HUES64 (cell line): Measurements from ENCODE around the gene B3GNT9.

Experiments
- H3K27ac ChIP-seq: 2 replicates; pipeline ENCODE4 v1.7.0; 2013; ENCODE audit warnings: low read depth, low read length, inconsistent platforms
- H3K27me3 ChIP-seq: 2 replicates; pipeline ENCODE4 v1.6.1; 2013; ENCODE audit warnings: mild to moderate bottlenecking, low read length; ENCODE audit not compliant: insufficient read depth
- H3K36me3 ChIP-seq: 2 replicates; pipeline ENCODE4 v1.6.1; 2013; ENCODE audit warnings: mild to moderate bottlenecking, low read length; ENCODE audit not compliant: insufficient read depth
- H3K4me1 ChIP-seq: 2 replicates; pipeline ENCODE4 v1.6.1; 2013; ENCODE audit warnings: mild to moderate bottlenecking, low read length, moderate library complexity; ENCODE audit not compliant: insufficient read depth
- H3K4me3 ChIP-seq: 2 replicates; pipeline ENCODE4 v1.5.1; 2013; ENCODE audit warnings: mild to moderate bottlenecking, low read length, moderate library complexity
- H3K9ac ChIP-seq: 2 replicates; pipeline ENCODE4 v1.6.1; 2013; ENCODE audit warnings: mild to moderate bottlenecking, low read depth, low read length
- H3K9me3 ChIP-seq: 2 replicates; pipeline ENCODE4 v1.6.1; 2013; ENCODE audit warnings: low read depth, low read length; ENCODE audit not compliant: insufficient read depth
- WGBS: fragments of 150-250, 120-280 bp; methylation state at CpG from one replicate; pipeline ENCODE4 v1.1.7; 2013; ENCODE audit warnings: missing lambda C conversion rate; 5-methylcytosine and 5-hydroxymethylcytosine counted together

Gene B3GNT9

GRCh38 chr16:67191995-67192681 is 41.3 kb upstream of the B3GNT9 start, which contains the start of gene E2F4:
Gene E2F4 (plus strand): TSS chr16:67192155. CDS start chr16:67192228, 73 bp downstream.
- Histone ChIP-seq H3K4me1 (peaks cover 7% of the 10 kb centered on the region; the same call in 1 of the 2 replicates), H3K27ac (peak within 1 kb of the TSS; percentile 48; the same call in 1 of the 2 replicates), H3K9ac (peak within 1 kb of the TSS; percentile 91), H3K27me3 (no peaks in the 10 kb centered on the region), H3K36me3 (peaks cover 41% of the 10 kb centered on the region), H3K4me3 (peak within 1 kb of the TSS; percentile 99), H3K9me3 (no peaks in the 10 kb centered on the region)
- WGBS: under 1% methylated on average over 54 of the region's 54 CpGs

DNA sequence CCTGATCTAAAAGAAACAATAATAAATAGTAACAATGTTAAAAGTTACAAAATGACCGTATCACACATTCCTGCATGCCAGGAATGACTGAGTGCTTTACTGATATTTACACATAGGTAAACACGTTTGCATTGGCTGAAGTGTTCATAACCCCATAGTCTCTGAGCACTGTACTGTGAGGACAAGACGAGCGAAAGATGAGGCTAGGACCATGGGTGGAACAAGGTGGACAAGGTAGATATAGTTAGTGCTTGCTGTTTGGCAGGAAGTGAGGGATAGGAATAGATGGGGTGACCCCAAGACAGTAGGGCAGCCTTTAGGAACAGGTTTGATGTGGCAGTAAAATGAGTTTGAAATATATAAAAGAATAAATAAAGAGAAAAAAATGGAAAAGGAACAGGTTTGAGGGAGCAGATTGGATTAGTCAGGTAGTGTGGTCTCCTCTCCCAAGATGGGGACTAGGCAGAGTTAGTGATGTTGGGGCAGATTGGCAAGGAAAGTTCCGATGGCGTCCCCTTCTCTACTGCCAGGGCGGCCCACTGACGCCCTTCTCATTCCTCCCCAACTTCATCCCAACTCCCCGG is 40.7 kb upstream of the B3GNT9 start:
- Histone ChIP-seq H3K27me3 (peaks cover 3% of the 10 kb centered on the region), H3K4me1 (peaks cover 11% of the 10 kb centered on the region; the same call in 1 of the 2 replicates), H3K9me3 (no peaks in the 10 kb centered on the region), H3K4me3 (peak overlapping the region; percentile 99), H3K36me3 (peaks cover 34% of the 10 kb centered on the region), H3K27ac (no peak overlapping the region), H3K9ac (no peak overlapping the region)
- WGBS: 40% methylated on average over 9 of the region's 9 CpGs

GRCh38 chr16:67190448-67191399 is 39.9 kb upstream of the B3GNT9 start:
- 91% methylated on average over 13 of the region's 13 CpGs for WGBS
- no peaks in the 10 kb centered on the region for H3K9me3 ChIP-seq
- no peak overlapping the region for H3K9ac ChIP-seq
- peaks cover 27% of the 10 kb centered on the region for H3K36me3 ChIP-seq
- peaks cover 11% of the 10 kb centered on the region; the same call in 1 of the 2 replicates for H3K4me1 ChIP-seq
- peaks cover 11% of the 10 kb centered on the region for H3K27me3 ChIP-seq
- no peak overlapping the region for H3K27ac ChIP-seq
- no peak overlapping the region for H3K4me3 ChIP-seq

DNA sequence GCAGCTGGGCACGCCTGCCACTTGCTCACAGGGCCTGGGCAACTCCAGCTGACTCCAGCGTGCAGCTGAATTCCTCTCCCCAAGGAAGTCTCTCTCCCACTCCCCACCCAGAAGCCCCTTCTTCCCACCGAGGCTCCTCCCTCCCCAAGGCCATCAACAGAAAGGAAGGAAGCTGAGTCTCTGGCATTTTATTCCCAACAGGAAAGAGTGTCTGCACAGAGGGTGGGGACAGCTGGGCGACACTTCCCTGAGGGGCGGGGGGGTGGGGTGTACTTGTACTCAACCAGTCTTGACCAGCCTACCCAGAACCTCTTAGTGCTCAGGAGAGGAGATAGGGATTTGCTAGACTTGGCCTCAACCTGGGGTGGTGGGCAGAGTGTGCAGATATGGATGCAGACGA is 39.2 kb upstream of the B3GNT9 start, which contains the start of gene EXOC3L1:
EXOC3L1 (minus strand) TSS at position 96 of the 400 bp plus-strand sequence. CDS start 460 bp downstream, outside the sequence.
- no peaks in the 10 kb centered on the region for H3K9me3 ChIP-seq
- H3K36me3 ChIP-seq: peaks cover 20% of the 10 kb centered on the region
- no peak within 1 kb of the TSS for H3K27ac ChIP-seq
- no peak within 1 kb of the TSS for H3K9ac ChIP-seq
- H3K4me3 ChIP-seq: no peak within 1 kb of the TSS
- H3K27me3 ChIP-seq: peaks cover 18% of the 10 kb centered on the region
- H3K4me1 ChIP-seq: peaks cover 11% of the 10 kb centered on the region; the same call in 1 of the 2 replicates
- WGBS: 60% methylated on average over 6 of the region's 6 CpGs

DNA sequence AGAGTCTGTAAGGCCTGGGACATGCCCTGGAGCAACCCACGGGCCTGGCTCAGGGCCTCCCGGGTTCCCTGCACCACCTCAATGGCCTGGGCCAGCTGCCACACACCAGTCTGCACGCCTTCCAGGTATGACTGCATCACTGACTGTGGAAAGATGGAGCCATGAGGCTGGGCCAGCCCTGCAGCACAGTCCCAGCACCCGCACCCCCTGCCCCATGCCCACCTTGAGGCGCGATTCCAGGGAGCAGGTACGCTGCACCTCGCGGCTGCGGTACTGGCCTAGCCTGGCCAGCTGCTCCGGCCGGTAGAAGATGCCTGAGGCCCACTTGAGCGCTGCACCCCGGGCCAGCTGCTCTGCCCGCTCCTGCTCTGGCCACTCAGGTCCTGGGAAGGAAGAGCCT is 38.0 kb upstream of the B3GNT9 start:
- Histone ChIP-seq H3K9ac (no peak overlapping the region), H3K36me3 (peaks cover 7% of the 10 kb centered on the region), H3K27me3 (peaks cover 29% of the 10 kb centered on the region), H3K4me1 (peaks cover 11% of the 10 kb centered on the region; the same call in 1 of the 2 replicates), H3K27ac (no peak overlapping the region), H3K9me3 (no peaks in the 10 kb centered on the region), H3K4me3 (no peak overlapping the region)
- 91% methylated on average over 15 of the region's 15 CpGs for WGBS

DNA sequence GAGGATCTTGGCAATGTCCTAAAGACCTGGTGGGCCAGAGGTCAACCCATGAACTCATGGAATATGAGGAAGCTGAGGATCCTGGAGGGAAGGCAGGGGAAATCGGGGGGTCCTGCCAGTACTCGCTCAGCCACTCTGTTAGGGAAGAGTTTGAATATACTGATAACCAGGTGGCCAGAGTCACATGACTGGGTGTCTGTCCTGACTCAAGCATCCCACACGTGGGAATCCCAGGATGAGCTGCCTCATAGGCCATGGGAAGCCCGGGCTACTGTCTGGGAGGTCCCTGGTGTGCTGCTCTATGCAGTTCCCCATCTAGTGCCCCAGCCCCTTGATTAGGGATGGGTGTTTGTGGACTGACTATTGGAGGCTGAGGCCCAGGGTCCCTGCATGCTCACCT is 37.5 kb upstream of the B3GNT9 start:
- WGBS: 91% methylated on average over 4 of the region's 4 CpGs
- Histone ChIP-seq H3K27ac (no peak overlapping the region), H3K9ac (no peak overlapping the region), H3K36me3 (peaks cover 3% of the 10 kb centered on the region; the same call in 1 of the 2 replicates), H3K4me1 (peaks cover 9% of the 10 kb centered on the region; the same call in 1 of the 2 replicates), H3K27me3 (peaks cover 29% of the 10 kb centered on the region), H3K9me3 (no peaks in the 10 kb centered on the region), H3K4me3 (no peak overlapping the region)

DNA sequence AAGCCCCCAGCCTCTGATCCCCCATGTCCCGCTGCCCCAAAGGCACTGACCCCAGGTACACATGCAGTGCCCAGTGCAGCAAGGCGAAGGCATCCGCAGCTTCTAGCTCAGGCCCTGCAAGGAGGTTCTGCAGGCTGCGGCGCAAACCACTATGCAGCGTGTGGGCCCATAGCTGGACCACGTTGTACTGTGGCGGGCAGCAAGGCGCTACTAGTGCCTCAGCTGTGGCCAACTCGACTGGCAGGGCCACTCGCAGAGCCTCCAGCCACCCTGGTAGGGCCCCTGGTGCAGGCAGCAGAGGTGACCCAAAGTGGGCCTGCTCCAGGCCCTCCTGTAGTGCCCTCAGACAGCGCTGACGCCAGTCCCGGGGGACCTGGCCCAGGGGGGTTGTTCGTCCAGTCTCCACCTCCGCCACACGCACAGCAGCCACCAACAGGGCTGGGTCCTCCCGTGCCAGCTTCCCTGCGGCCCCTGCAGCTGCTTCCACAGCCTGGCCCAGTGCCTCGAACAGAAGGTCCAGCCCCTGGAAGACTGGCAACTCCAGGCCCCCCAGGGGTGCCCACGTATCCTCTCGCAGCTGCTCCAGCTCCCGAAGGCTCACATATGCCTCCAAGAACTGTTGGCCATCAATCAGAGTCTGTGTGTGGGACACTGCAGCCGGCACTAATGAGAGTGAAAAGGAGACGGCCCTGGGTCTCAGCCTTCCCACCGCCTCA is 36.5 kb upstream of the B3GNT9 start:
- no peak overlapping the region for H3K27ac ChIP-seq
- no peaks in the 10 kb centered on the region for H3K9me3 ChIP-seq
- WGBS: 93% methylated on average over 26 of the region's 26 CpGs
- peaks cover 4% of the 10 kb centered on the region; the same call in 1 of the 2 replicates for H3K4me1 ChIP-seq
- no peak overlapping the region for H3K9ac ChIP-seq
- no peaks in the 10 kb centered on the region for H3K36me3 ChIP-seq
- H3K4me3 ChIP-seq: no peak overlapping the region
- peaks cover 29% of the 10 kb centered on the region for H3K27me3 ChIP-seq

GRCh38 chr16:67186550-67186950 is 35.8 kb upstream of the B3GNT9 start:
- Histone ChIP-seq H3K9me3 (no peaks in the 10 kb centered on the region), H3K27ac (no peak overlapping the region), H3K4me1 (peaks cover 4% of the 10 kb centered on the region; the same call in 1 of the 2 replicates), H3K36me3 (no peaks in the 10 kb centered on the region), H3K27me3 (peaks cover 29% of the 10 kb centered on the region), H3K9ac (no peak overlapping the region), H3K4me3 (no peak overlapping the region)
- WGBS: 60% methylated on average over 5 of the region's 5 CpGs

GRCh38 chr16:67185651-67186134 is 34.9 kb upstream of the B3GNT9 start:
- no peaks in the 10 kb centered on the region for H3K9me3 ChIP-seq
- no peak overlapping the region for H3K27ac ChIP-seq
- H3K4me3 ChIP-seq: no peak overlapping the region
- no peak overlapping the region for H3K9ac ChIP-seq
- 14% methylated on average over 11 of the region's 12 CpGs for WGBS
- H3K27me3 ChIP-seq: peaks cover 29% of the 10 kb centered on the region
- peaks cover 4% of the 10 kb centered on the region; the same call in 1 of the 2 replicates for H3K4me1 ChIP-seq
- no peaks in the 10 kb centered on the region for H3K36me3 ChIP-seq

GRCh38 chr16:67184995-67185650 is 34.3 kb upstream of the B3GNT9 start:
- Histone ChIP-seq H3K27ac (no peak overlapping the region), H3K4me3 (peak overlapping the region; percentile 91; the same call in 1 of the 2 replicates), H3K9me3 (no peaks in the 10 kb centered on the region), H3K27me3 (peaks cover 29% of the 10 kb centered on the region), H3K4me1 (peaks cover 4% of the 10 kb centered on the region; the same call in 1 of the 2 replicates), H3K36me3 (no peaks in the 10 kb centered on the region), H3K9ac (no peak overlapping the region)
- WGBS: 18% methylated on average over 43 of the region's 43 CpGs
